ENCODE data around the gene PGLYRP1. TPM values are rescaled to one million over a fixed set of nuclear protein-coding genes. Genes with fewer than 3 reads are reported as not detected.

The PGLYRP1 gene
- polyA plus RNA-seq, 6 donors from 2014 or later = 1.6 TPM; not detected in 5

- DNase-seq (no peak), ATAC-seq (ENCODE audit: low read depth in 2 of 2) (no peak)
- Mint-ChIP-seq H3K4me1 (peaks cover 0 to 7% (median 2%) of the 10 kb centered on the region in 3 donors), H3K27ac (no peak overlapping the region), H3K36me3 (peaks cover 0 to 7% of the 10 kb centered on the region in 2 donors), H3K9me3 (no peaks in the 10 kb centered on the region), H3K27me3 (peaks cover 27 to 36% (median 35%) of the 10 kb centered on the region in 3 donors), H3K4me3 (no peak overlapping the region)
Observed at GRCh38 chr19:46023311-46023779, 492 bp upstream of the PGLYRP1 start.

- Mint-ChIP-seq H3K9me3 (no peaks in the 10 kb centered on the region), H3K4me1 (peaks cover under 1 to 7% (median 4%) of the 10 kb centered on the region in 3 donors), H3K4me3 (no peak overlapping the region), H3K27ac (no peak overlapping the region), H3K36me3 (peaks cover 0 to 7% of the 10 kb centered on the region in 2 donors), H3K27me3 (peaks cover 27 to 36% (median 34%) of the 10 kb centered on the region in 3 donors)
- DNase-seq (no peak), ATAC-seq (ENCODE audit: low read depth in 2 of 2) (no peak)
Observed at GRCh38 chr19:46022061-46022430, 807 bp downstream of the PGLYRP1 start.

GRCh38 chr19:46021531-46022041, 1.3 kb downstream of the PGLYRP1 start:
- peaks cover 0 to 6% of the 10 kb centered on the region in 2 donors for H3K36me3 Mint-ChIP-seq
- H3K9me3 Mint-ChIP-seq = no peaks in the 10 kb centered on the region
- peaks cover 6 to 7% (median 6%) of the 10 kb centered on the region in 3 donors for H3K4me1 Mint-ChIP-seq
- H3K4me3 Mint-ChIP-seq = no peak overlapping the region
- ATAC-seq (ENCODE audit: low read depth in 2 of 2) (no peak), DNase-seq (no peak)
- peaks cover 23 to 31% (median 31%) of the 10 kb centered on the region in 3 donors for H3K27me3 Mint-ChIP-seq
- peak overlapping the region in 2 of 6 donors; percentile 72 to 87 for H3K27ac Mint-ChIP-seq

GRCh38 chr19:46020819-46021125, 2.1 kb downstream of the PGLYRP1 start:
- no peak for DNase-seq
- H3K4me3 Mint-ChIP-seq = no peak overlapping the region
- no peak for ATAC-seq (ENCODE audit: low read depth in 2 of 2)

DNA sequence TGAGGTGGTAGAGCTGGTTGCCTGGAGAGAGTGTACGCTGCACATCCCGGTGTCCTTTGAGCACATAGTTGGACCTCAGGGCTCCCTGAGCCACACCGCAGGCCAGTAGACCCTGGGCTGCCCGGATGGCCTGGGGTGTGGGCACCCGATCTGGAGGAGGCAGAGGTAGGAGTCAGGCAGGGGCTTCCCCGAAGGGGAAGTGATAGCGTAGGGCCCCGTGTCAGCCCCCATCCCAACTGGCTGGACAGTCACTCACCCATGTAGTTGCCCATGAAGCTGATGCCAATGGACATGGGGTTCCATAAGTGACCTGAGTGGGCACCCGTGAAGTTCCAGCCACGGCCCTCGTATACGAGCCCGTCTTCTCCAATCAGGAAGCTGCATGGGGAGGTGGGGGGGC, 3.6 kb downstream of the PGLYRP1 start:
- H3K27me3 Mint-ChIP-seq = peaks cover 19 to 38% (median 34%) of the 10 kb centered on the region in 3 donors
- H3K4me3 Mint-ChIP-seq = peak overlapping the region in 2 of 8 donors; percentile 18 to 55
- H3K4me1 Mint-ChIP-seq = peaks cover 20 to 25% (median 23%) of the 10 kb centered on the region in 3 donors
- H3K36me3 Mint-ChIP-seq = peaks cover 0 to 3% of the 10 kb centered on the region in 2 donors
- no peak for DNase-seq
- ATAC-seq (ENCODE audit: low read depth in 2 of 2) = no peak
- H3K9me3 Mint-ChIP-seq = peaks cover 0 to 2% (median 0%) of the 10 kb centered on the region in 7 donors
- no peak overlapping the region for H3K27ac Mint-ChIP-seq

More at GRCh38 chr19:46020819-46021125, 2.1 kb downstream of the PGLYRP1 start:
- Mint-ChIP-seq H3K27ac (no peak overlapping the region), H3K36me3 (no peaks in the 10 kb centered on the region), H3K9me3 (peaks cover 0 to under 1% (median 0%) of the 10 kb centered on the region in 7 donors), H3K27me3 (peaks cover 15 to 31% (median 31%) of the 10 kb centered on the region in 3 donors), H3K4me1 (peaks cover 11 to 14% (median 13%) of the 10 kb centered on the region in 3 donors)

DNA sequence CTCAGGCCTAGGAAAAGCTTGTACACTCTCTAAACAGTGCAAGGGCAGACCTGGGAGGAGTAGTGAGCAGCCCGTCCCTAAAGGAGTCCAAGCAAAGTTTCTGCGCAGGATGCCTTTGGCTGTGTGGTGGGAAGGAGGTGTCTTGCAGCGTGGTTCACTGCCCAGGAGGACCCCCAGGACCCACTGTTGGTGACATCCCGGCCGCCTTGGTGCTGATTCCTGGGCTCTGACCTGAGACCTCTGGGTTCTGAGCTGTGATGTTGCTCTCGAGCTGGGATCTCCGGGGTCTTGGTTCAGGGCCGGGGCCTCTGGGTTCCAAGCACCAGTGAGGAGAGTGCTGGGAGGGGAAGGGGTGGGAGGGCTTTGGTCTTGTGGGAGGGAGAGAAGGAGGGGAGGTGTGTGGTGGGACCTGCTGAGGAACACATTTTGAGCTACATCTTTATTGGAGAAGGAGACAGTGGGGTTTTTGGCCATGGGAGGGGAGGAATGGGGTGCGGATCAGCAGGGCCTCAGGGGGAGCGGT, 4.1 kb downstream of the PGLYRP1 start:
- peaks cover 0 to 2% (median 0%) of the 10 kb centered on the region in 7 donors for H3K9me3 Mint-ChIP-seq
- H3K27ac Mint-ChIP-seq = no peak overlapping the region
- peak overlapping the region in 3 of 8 donors; percentile 12 to 55 (median 18) for H3K4me3 Mint-ChIP-seq
- peaks cover 0 to 4% of the 10 kb centered on the region in 2 donors for H3K36me3 Mint-ChIP-seq
- ATAC-seq (ENCODE audit: low read depth in 2 of 2) (no peak), DNase-seq (no peak)
- H3K27me3 Mint-ChIP-seq = peaks cover 17 to 36% (median 30%) of the 10 kb centered on the region in 3 donors
- peaks cover 20 to 25% (median 23%) of the 10 kb centered on the region in 3 donors for H3K4me1 Mint-ChIP-seq

DNA sequence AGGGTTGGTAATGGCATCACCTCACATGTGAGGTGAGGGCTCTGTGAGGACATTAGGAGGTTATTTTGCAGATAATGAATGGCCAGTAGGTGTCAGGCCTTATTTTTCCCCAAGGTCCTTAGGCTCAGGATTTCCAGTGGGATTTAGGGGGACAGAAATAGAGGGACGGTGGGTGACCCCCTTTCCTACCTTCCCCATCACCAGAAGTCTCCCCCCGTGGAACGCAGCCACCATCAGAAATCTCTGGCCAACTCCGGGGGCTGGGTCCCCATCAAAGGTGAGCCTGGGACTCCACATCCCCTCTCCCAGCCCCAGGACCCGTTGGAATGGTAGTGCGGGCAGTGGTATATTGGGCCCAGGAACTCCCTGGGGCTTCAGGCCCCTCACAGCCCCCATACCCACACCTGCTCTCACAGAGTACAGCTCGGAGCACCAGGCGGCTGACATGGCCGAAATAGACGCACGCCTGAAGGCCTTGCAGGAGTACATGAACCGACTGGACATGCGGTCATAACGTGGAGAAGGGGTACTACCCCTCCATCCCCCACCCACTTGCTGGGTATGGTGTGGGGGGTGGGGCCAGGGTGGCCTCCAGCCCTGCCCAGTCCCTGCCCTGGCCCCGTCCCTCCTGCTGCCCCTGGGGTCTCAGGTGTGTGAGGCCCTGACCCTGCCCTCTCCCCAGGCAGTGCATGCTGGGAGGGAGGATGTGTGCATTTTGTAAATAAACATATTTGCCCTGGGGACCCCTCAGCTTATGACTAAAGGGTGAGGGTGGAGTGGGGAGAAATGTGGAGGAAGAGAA, 4.8 kb downstream of the PGLYRP1 start:
- peaks cover 0 to 2% (median 0%) of the 10 kb centered on the region in 7 donors for H3K9me3 Mint-ChIP-seq
- H3K27ac Mint-ChIP-seq = no peak overlapping the region
- H3K4me3 Mint-ChIP-seq = peak overlapping the region in 2 of 8 donors; percentile 72 to 93
- peaks cover 11 to 29% (median 23%) of the 10 kb centered on the region in 3 donors for H3K27me3 Mint-ChIP-seq
- ATAC-seq (ENCODE audit: low read depth in 2 of 2) = no peak
- no peak for DNase-seq
- peaks cover 20 to 25% (median 23%) of the 10 kb centered on the region in 3 donors for H3K4me1 Mint-ChIP-seq
- H3K36me3 Mint-ChIP-seq = peaks cover 0 to 4% of the 10 kb centered on the region in 2 donors

GRCh38 chr19:46017095-46017429, 5.8 kb downstream of the PGLYRP1 start:
- DNase-seq (no peak), ATAC-seq (ENCODE audit: low read depth in 2 of 2) (no peak)
- Mint-ChIP-seq H3K4me3 (peak overlapping the region in 7 of 8 donors; percentile 55 to 94 (median 74)), H3K9me3 (peaks cover 0 to 2% (median 0%) of the 10 kb centered on the region in 7 donors), H3K4me1 (peaks cover 20 to 25% (median 23%) of the 10 kb centered on the region in 3 donors), H3K36me3 (peaks cover 0 to 4% of the 10 kb centered on the region in 2 donors), H3K27ac (peak overlapping the region in 1 of 6 donors; percentile 61), H3K27me3 (peaks cover 11 to 26% (median 20%) of the 10 kb centered on the region in 3 donors)

GRCh38 chr19:46016426-46017094, 6.3 kb downstream of the PGLYRP1 start:
- ATAC-seq (ENCODE audit: low read depth in 2 of 2) (peak; percentile 67 to 73), DNase-seq (peak; percentile 73)
- Mint-ChIP-seq H3K4me1 (peaks cover 20 to 23% (median 22%) of the 10 kb centered on the region in 3 donors), H3K27ac (peak overlapping the region in 4 of 6 donors; percentile 49 to 93 (median 90)), H3K4me3 (peak overlapping the region; percentile 87 to 96 (median 94)), H3K9me3 (peaks cover 0 to 2% (median 0%) of the 10 kb centered on the region in 7 donors), H3K27me3 (peaks cover 11 to 26% (median 20%) of the 10 kb centered on the region in 3 donors), H3K36me3 (peaks cover 0 to 4% of the 10 kb centered on the region in 2 donors)

GRCh38 chr19:46015687-46016425, 7.0 kb downstream of the PGLYRP1 start:
- ATAC-seq (ENCODE audit: low read depth in 2 of 2) = peak; percentile 50 to 58
- peak; percentile 19 for DNase-seq
- peak overlapping the region in 3 of 6 donors; percentile 49 to 93 (median 54) for H3K27ac Mint-ChIP-seq
- H3K4me3 Mint-ChIP-seq = peak overlapping the region; percentile 87 to 96 (median 94)
- peaks cover 20 to 23% (median 22%) of the 10 kb centered on the region in 3 donors for H3K4me1 Mint-ChIP-seq
- peaks cover 0 to 2% (median 0%) of the 10 kb centered on the region in 7 donors for H3K9me3 Mint-ChIP-seq
- peaks cover 0 to 4% of the 10 kb centered on the region in 2 donors for H3K36me3 Mint-ChIP-seq
- H3K27me3 Mint-ChIP-seq = peaks cover 11 to 26% (median 20%) of the 10 kb centered on the region in 3 donors

GRCh38 chr19:46014941-46015686, 7.7 kb downstream of the PGLYRP1 start:
- H3K4me3 Mint-ChIP-seq = peak overlapping the region; percentile 83 to 93 (median 86)
- DNase-seq (peak; percentile 44), ATAC-seq (ENCODE audit: low read depth in 2 of 2) (peak; percentile 69 to 73)
- H3K9me3 Mint-ChIP-seq = peaks cover 0 to 2% (median 0%) of the 10 kb centered on the region in 7 donors
- H3K27ac Mint-ChIP-seq = peak overlapping the region in 1 of 6 donors; percentile 79
- H3K36me3 Mint-ChIP-seq = peaks cover 0 to 4% of the 10 kb centered on the region in 2 donors
- peaks cover 20 to 23% (median 22%) of the 10 kb centered on the region in 3 donors for H3K4me1 Mint-ChIP-seq
- peaks cover 11 to 26% (median 20%) of the 10 kb centered on the region in 3 donors for H3K27me3 Mint-ChIP-seq

DNA sequence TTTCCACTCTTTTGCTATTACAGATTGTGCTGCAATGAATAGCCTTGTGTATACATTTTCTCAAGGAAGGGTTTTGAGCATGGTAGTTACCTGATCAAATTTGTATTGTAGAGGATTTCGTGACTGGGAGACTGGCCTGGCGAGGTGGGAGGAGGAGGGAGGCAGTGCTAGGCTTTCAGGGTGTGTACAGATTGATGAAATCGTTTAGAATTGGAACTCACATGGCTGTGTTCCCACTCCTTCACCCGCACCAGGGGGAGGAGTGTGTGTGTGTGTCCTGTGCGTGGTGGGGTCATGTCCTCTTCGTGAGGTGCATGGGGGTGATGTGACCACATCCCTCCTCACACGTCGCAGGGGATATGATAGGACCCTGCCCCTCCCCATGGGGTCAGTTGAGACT, 8.3 kb downstream of the PGLYRP1 start:
- Mint-ChIP-seq H3K27me3 (peaks cover 11 to 26% (median 20%) of the 10 kb centered on the region in 3 donors), H3K27ac (peak overlapping the region in 2 of 6 donors; percentile 79), H3K4me1 (peaks cover 20 to 23% (median 23%) of the 10 kb centered on the region in 3 donors), H3K36me3 (peaks cover 0 to 4% of the 10 kb centered on the region in 2 donors), H3K9me3 (peaks cover 0 to 2% (median 0%) of the 10 kb centered on the region in 7 donors), H3K4me3 (peak overlapping the region; percentile 48 to 88 (median 80))
- ATAC-seq (ENCODE audit: low read depth in 2 of 2) (no peak), DNase-seq (no peak)

All from naive B cell (primary cell).